AG04450 (cell line): ENCODE data around the gene DGKA. TPM values are rescaled to one million over a fixed set of nuclear protein-coding genes. Genes with fewer than 3 reads are reported as not detected.

Source experiments
- CTCF ChIA-PET: fragments of 300-600, 350-600 bp; formaldehyde crosslinking; extraction: SDS; loops from one replicate; lab custom pipeline; 2022; ENCODE audit warnings: antibody characterized with exemption, inconsistent platforms; lab: Charles Lee
- POLR2A ChIA-PET: fragments of 350-600 bp; formaldehyde crosslinking; extraction: SDS; loops from one replicate; lab custom pipeline; 2021; ENCODE audit warnings: antibody characterized with exemption, inconsistent platforms; lab: Yijun Ruan, JAX
- DNase-seq: peaks from one replicate; pipeline ENCODE4 v3.0.0-alpha.2; 2011; ENCODE audit warnings: low read depth, low spot score
- H3K27ac ChIP-seq: one replicate; pipeline ENCODE4 v1.5.1; 2012; ENCODE audit warnings: low read depth, low read length, control low read depth
- H3K27me3 ChIP-seq: one replicate; pipeline ENCODE4 v1.6.0; 2012; ENCODE audit warnings: low read length; ENCODE audit not compliant: control insufficient read depth, insufficient read depth
- H3K4me3 ChIP-seq: 2 replicates; pipeline ENCODE4 v1.5.1; 2011; ENCODE audit warnings: mild to moderate bottlenecking, low read depth, low read length, control low read depth
- H3K9me3 ChIP-seq: 2 replicates; pipeline ENCODE4 v1.5.1; 2012; ENCODE audit warnings: low read length; ENCODE audit not compliant: control insufficient read depth, insufficient read depth
- CTCF ChIP-seq: IDR thresholded peaks from 2 replicates; pipeline ENCODE4 v1.5.1; 2011; ENCODE audit warnings: low read depth, low read length, control low read depth, inconsistent platforms
- polyA plus RNA-seq: library from polyadenylated mRNA; depleted of rRNA; stranded (reverse); fragments of >200 nt; gene quantifications from 2 replicates; pipeline ENCODE4 v1.2.3, GENCODE V29; 2011

The DGKA gene
- polyA plus RNA-seq, 1 experiment: 53.6 TPM

GRCh38 chr12:55970775-55971174 lies 39.8 kb downstream of the DGKA start:
- ChIA-PET CTCF (interaction anchor here (1.0 kb wide), 1 partner anchor 16 kb away, joined by 3 read pairs; no protein-coding TSS in a partner anchor), POLR2A (interaction anchor here (0.7 kb wide), 1 partner anchor 25 kb away, joined by 7 read pairs; no protein-coding TSS in a partner anchor)
- DNase-seq: no peak
- Histone ChIP-seq H3K9me3 (peaks cover 4% of the 10 kb centered on the region; the same call in 1 of the 2 replicates), H3K27ac (peak overlapping the region; percentile 52), H3K4me3 (no peak overlapping the region), H3K27me3 (no peaks in the 10 kb centered on the region)
- no peak for TF ChIP-seq CTCF

GRCh38 chr12:55972042-55972441 lies 41.1 kb downstream of the DGKA start:
- Histone ChIP-seq H3K27ac (peak overlapping the region; percentile 48), H3K9me3 (peaks cover 4% of the 10 kb centered on the region; the same call in 1 of the 2 replicates), H3K4me3 (peak overlapping the region; percentile 31), H3K27me3 (no peaks in the 10 kb centered on the region)
- no peak for DNase-seq
- ChIA-PET CTCF (interaction anchor here (0.9 kb wide), 1 partner anchor 17 kb away, joined by 5 read pairs; no protein-coding TSS in a partner anchor), POLR2A (no interaction called here)
- no peak for TF ChIP-seq CTCF

- Histone ChIP-seq H3K9me3 (peaks cover 4% of the 10 kb centered on the region; the same call in 1 of the 2 replicates), H3K4me3 (peak overlapping the region; percentile 66), H3K27me3 (no peaks in the 10 kb centered on the region), H3K27ac (peak overlapping the region; percentile 87)
- no peak for TF ChIP-seq CTCF
- ChIA-PET POLR2A (no interaction called here), CTCF (interaction anchor here (0.9 kb wide), 1 partner anchor 17 kb away, joined by 5 read pairs; no protein-coding TSS in a partner anchor)
- DNase-seq: no peak
Observed at GRCh38 chr12:55972456-55972855, 41.5 kb downstream of the DGKA start.

- no peak for TF ChIP-seq CTCF
- Histone ChIP-seq H3K4me3 (peak overlapping the region; percentile 66), H3K27ac (peak overlapping the region; percentile 87), H3K9me3 (peaks cover 4% of the 10 kb centered on the region; the same call in 1 of the 2 replicates), H3K27me3 (no peaks in the 10 kb centered on the region)
- CTCF ChIA-PET: interaction anchor here (0.7 to 2.9 kb wide), 11 partner anchors 13 to 234 kb away, joined by 3 to 22 read pairs (median 5); partner anchors contain the start of gene SUOX
- DNase-seq: no peak
- POLR2A ChIA-PET: interaction anchor here (0.8 to 2.0 kb wide), 13 partner anchors 12 to 1602 kb away, joined by 3 to 11 read pairs (median 5); partner anchors contain the start of genes CD63, DGKA, DNAJC14 and GDF11
Observed at GRCh38 chr12:55972911-55973598, 42.1 kb downstream of the DGKA start.
